Gastroesophageal sphincter (tissue), 3 donors: ENCODE measurements around the gene NFATC2.

Source experiments
- CTCF ChIP-seq, 4 experiments: fragments of 200-600 bp in 2 of 4; fragments of 450-650 bp in 2 of 4; sonication (generic) in 1 of 4; IDR thresholded peaks; one replicate each; pipeline ENCODE4 v1.5.1; 2017 to 2019; ENCODE audit warnings: antibody characterized with exemption in 4 of 4, mild to moderate bottlenecking in 2 of 4, moderate library complexity in 2 of 4
- POLR2A ChIP-seq, 2 donors: fragments of 450-650 bp; IDR thresholded peaks; one replicate each; pipeline ENCODE4 v1.6.1; 2017; ENCODE audit warnings: antibody characterized with exemption in 2 of 2, mild to moderate bottlenecking in 2 of 2, moderate library complexity in 1 of 2

GRCh38 chr20:51579137-51579536 lies 36.6 kb upstream of the NFATC2 start:
- TF ChIP-seq CTCF (IDR thresholded peaks at IDR 0.05) (no peak), POLR2A (IDR thresholded peaks at IDR 0.05) (no peak)
